CD4-positive, alpha-beta memory T cell (primary cell): ENCODE data around the gene CPT1A. TPM values are rescaled to one million over a fixed set of nuclear protein-coding genes. Genes with fewer than 3 reads are reported as not detected.
"Not testable (repeated sequence)": the region's sequence is repeated elsewhere in the genome, so short reads cannot be mapped to it uniquely, and the experiment has no call there.

ENCODE experiments used
- CTCF ChIA-PET: fragments of 350-600 bp; sonication (Branson Sonifier 250); formaldehyde crosslinking; loops from one replicate; lab custom pipeline; 2021; ENCODE audit warnings: inconsistent platforms; ENCODE audit not compliant: partially characterized antibody; lab: Charles Lee
- POLR2A ChIA-PET: fragments of 350-600 bp; sonication (Branson Sonifier 250); formaldehyde crosslinking; loops from one replicate; lab custom pipeline; 2021; ENCODE audit not compliant: partially characterized antibody; lab: Charles Lee
- DNase-seq, 5 donors: peaks; one replicate each; pipeline versions ENCODE4 v3.0.0 to v3.0.0-alpha.2; 2020 to 2022; ENCODE audit warnings: mixed read lengths in 1 of 5
- H3K27ac ChIP-seq: one replicate; pipeline ENCODE4 v1.7.0; 2013; ENCODE audit warnings: low read depth, low read length
- H3K27me3 ChIP-seq: 2 replicates; pipeline ENCODE4 v1.7.0; 2013; ENCODE audit warnings: mild to moderate bottlenecking, low read length, moderate library complexity; ENCODE audit not compliant: insufficient read depth
- H3K36me3 ChIP-seq: 2 replicates; pipeline ENCODE4 v1.7.0; 2013; ENCODE audit warnings: mild to moderate bottlenecking, low read length, moderate library complexity; ENCODE audit not compliant: insufficient read depth
- H3K4me1 ChIP-seq: 2 replicates; pipeline ENCODE4 v1.7.0; 2013; ENCODE audit warnings: mild to moderate bottlenecking, low read length, moderate library complexity; ENCODE audit not compliant: insufficient read depth
- H3K4me3 ChIP-seq, 2 donors: one replicate each; pipeline ENCODE4 v1.7.0; 2013; ENCODE audit warnings: low read length in 2 of 2, mild to moderate bottlenecking in 1 of 2
- H3K9me3 ChIP-seq, 2 donors: one replicate each; pipeline ENCODE4 v1.7.0; 2013; ENCODE audit warnings: low read length in 2 of 2, control low read depth in 1 of 2; ENCODE audit not compliant: control insufficient read depth in 1 of 2
- H3K27ac Mint-ChIP-seq, 7 donors: one replicate each; pipeline ENCODE4 v1.8.0; 2020 to 2021; ENCODE audit warnings: mixed read lengths in 7 of 7, mild to moderate bottlenecking in 6 of 7, inconsistent platforms in 3 of 7, moderate library complexity in 3 of 7
- H3K27me3 Mint-ChIP-seq, 2 donors: one replicate each; pipeline ENCODE4 v1.8.0; 2020 to 2021; ENCODE audit warnings: mixed read lengths in 2 of 2
- H3K36me3 Mint-ChIP-seq, 2 donors: one replicate each; pipeline ENCODE4 v1.8.0; 2020 to 2021; ENCODE audit warnings: mixed read lengths in 2 of 2, inconsistent platforms in 1 of 2, mild to moderate bottlenecking in 1 of 2
- H3K4me1 Mint-ChIP-seq, 4 donors: one replicate each; pipeline ENCODE4 v1.8.0; 2020 to 2021; ENCODE audit warnings: mixed read lengths in 4 of 4, mild to moderate bottlenecking in 1 of 4
- H3K4me3 Mint-ChIP-seq, 8 donors: one replicate each; pipeline ENCODE4 v1.8.0; 2020 to 2021; ENCODE audit warnings: mixed read lengths in 8 of 8, mild to moderate bottlenecking in 7 of 8, moderate library complexity in 6 of 8, inconsistent platforms in 3 of 8
- H3K9me3 Mint-ChIP-seq, 8 donors: one replicate each; pipeline ENCODE4 v1.8.0; 2020 to 2021; ENCODE audit warnings: mixed read lengths in 8 of 8, mild to moderate bottlenecking in 5 of 8, inconsistent platforms in 3 of 8, moderate library complexity in 1 of 8
- intact Hi-C: fragments of 100-400 bp; cut with micrococcal nuclease; formaldehyde crosslinking; loops from one replicate; pipeline ENCODE4 v1.15.1; 2023
- polyA plus RNA-seq, 2 donors: library from polyadenylated mRNA; unstranded; fragments of 300-500 nt; fragmentation: Illumina TruSeq; gene quantifications; one replicate each; pipeline ENCODE4 v1.2.3, GENCODE V29; 2021
- total RNA-seq, 2 experiments: library from RNA; stranded (reverse); gene quantifications; one replicate each; pipeline ENCODE4 v1.2.3, GENCODE V29; 2021

CPT1A gene
- total and polyA plus RNA-seq, 4 experiments from 2014 or later = 7.5 to 35.5 (median 18.5) TPM

- H3K4me1 ChIP-seq = no peaks in the 10 kb centered on the region
- POLR2A ChIA-PET = no interaction called here
- H3K4me3 Mint-ChIP-seq = no peak overlapping the region
Observed at GRCh38 chr11:68863553-68864265, 22.0 kb upstream of the CPT1A start.

GRCh38 chr11:68862421-68862820, 20.7 kb upstream of the CPT1A start:
- Mint-ChIP-seq H3K4me1 (no peaks in the 10 kb centered on the region), H3K4me3 (no peak overlapping the region), H3K36me3 (peaks cover 2 to 10% of the 10 kb centered on the region in 2 donors), H3K27me3 (peaks cover 0 to 2% of the 10 kb centered on the region in 2 donors), H3K9me3 (peaks cover 0 to 17% (median 8%) of the 10 kb centered on the region in 8 donors), H3K27ac (no peak overlapping the region)
- Histone ChIP-seq H3K27me3 (no peaks in the 10 kb centered on the region), H3K27ac (no peak overlapping the region), H3K4me1 (no peaks in the 10 kb centered on the region), H3K36me3 (no peaks in the 10 kb centered on the region), H3K4me3 (no peak overlapping the region), H3K9me3 (peaks cover 0 to 3% of the 10 kb centered on the region in 2 donors)
- DNase-seq = no peak
- ChIA-PET CTCF (no interaction called here), POLR2A (no interaction called here)
- intact Hi-C loops = no loop called here

More at GRCh38 chr11:68863553-68864265, 22.0 kb upstream of the CPT1A start:
- no peak for DNase-seq
- Mint-ChIP-seq H3K9me3 (peaks cover 0 to 17% (median 8%) of the 10 kb centered on the region in 8 donors), H3K27me3 (peaks cover 5 to 8% of the 10 kb centered on the region in 2 donors), H3K36me3 (peaks cover 2 to 10% of the 10 kb centered on the region in 2 donors), H3K27ac (no peak overlapping the region), H3K4me1 (peaks cover 0 to 5% (median 1%) of the 10 kb centered on the region in 4 donors)
- no peak overlapping the region for H3K4me3 ChIP-seq
- H3K27me3 ChIP-seq = no peaks in the 10 kb centered on the region
- H3K36me3 ChIP-seq = no peaks in the 10 kb centered on the region
- CTCF ChIA-PET = no interaction called here
- no peak overlapping the region for H3K27ac ChIP-seq
- intact Hi-C loops = no loop called here
- peaks cover 0 to 3% of the 10 kb centered on the region in 2 donors for H3K9me3 ChIP-seq

- Histone ChIP-seq H3K4me1 (peaks cover 10% of the 10 kb centered on the region), H3K27me3 (peaks cover 4% of the 10 kb centered on the region), H3K4me3 (no peak overlapping the region), H3K9me3 (peaks cover 0 to 2% of the 10 kb centered on the region in 2 donors), H3K27ac (no peak overlapping the region), H3K36me3 (no peaks in the 10 kb centered on the region)
- ChIA-PET POLR2A (no interaction called here), CTCF (no interaction called here)
- H3K27ac Mint-ChIP-seq = no peak overlapping the region
- H3K4me1 Mint-ChIP-seq = peaks cover 0 to 5% (median under 1%) of the 10 kb centered on the region in 4 donors
- H3K9me3 Mint-ChIP-seq = peaks cover 0 to 12% (median 8%) of the 10 kb centered on the region in 8 donors
- DNase-seq = no peak
- H3K36me3 Mint-ChIP-seq = peaks cover 0 to 5% of the 10 kb centered on the region in 2 donors
- H3K27me3 Mint-ChIP-seq = peaks cover 5 to 9% of the 10 kb centered on the region in 2 donors
- intact Hi-C loops = no loop called here
- H3K4me3 Mint-ChIP-seq = no peak overlapping the region
Observed at GRCh38 chr11:68859123-68859522, 17.4 kb upstream of the CPT1A start.

- H3K4me1 Mint-ChIP-seq = peaks cover 0 to 11% (median 2%) of the 10 kb centered on the region in 4 donors
- H3K9me3 Mint-ChIP-seq = peaks cover 0 to 3% (median 0%) of the 10 kb centered on the region in 8 donors
Observed at GRCh38 chr11:68857037-68857586, 15.4 kb upstream of the CPT1A start.

GRCh38 chr11:68856425-68857030, 14.8 kb upstream of the CPT1A start:
- H3K4me3 ChIP-seq, H3K27ac ChIP-seq, H3K36me3 ChIP-seq, H3K36me3 Mint-ChIP-seq, CTCF ChIA-PET, H3K9me3 ChIP-seq, H3K9me3 Mint-ChIP-seq, intact Hi-C loops, POLR2A ChIA-PET, H3K27ac Mint-ChIP-seq, DNase-seq: not testable (repeated sequence)
- Mint-ChIP-seq H3K4me1 (peaks cover 0 to 11% (median 2%) of the 10 kb centered on the region in 4 donors), H3K27me3 (peaks cover 18 to 21% of the 10 kb centered on the region in 2 donors), H3K4me3 (peak overlapping the region in 6 of 8 donors; percentile 10 to 48 (median 44))
- peaks cover 10% of the 10 kb centered on the region for H3K27me3 ChIP-seq
- peaks cover 11% of the 10 kb centered on the region for H3K4me1 ChIP-seq

More at GRCh38 chr11:68857037-68857586, 15.4 kb upstream of the CPT1A start:
- intact Hi-C loops = no loop called here
- Mint-ChIP-seq H3K4me3 (peak overlapping the region in 1 of 8 donors; percentile 12), H3K36me3 (no peaks in the 10 kb centered on the region), H3K27me3 (peaks cover 16 to 19% of the 10 kb centered on the region in 2 donors), H3K27ac (no peak overlapping the region)
- H3K9me3 ChIP-seq = no peaks in the 10 kb centered on the region
- peaks cover 11% of the 10 kb centered on the region for H3K4me1 ChIP-seq
- POLR2A ChIA-PET = no interaction called here
- no peak for DNase-seq
- H3K36me3 ChIP-seq = no peaks in the 10 kb centered on the region
- H3K4me3 ChIP-seq = no peak overlapping the region
- CTCF ChIA-PET = no interaction called here
- peaks cover 10% of the 10 kb centered on the region for H3K27me3 ChIP-seq
- H3K27ac ChIP-seq = no peak overlapping the region

GRCh38 chr11:68855205-68855981, 13.7 kb upstream of the CPT1A start:
- Mint-ChIP-seq H3K9me3 (peaks cover 0 to 3% (median 0%) of the 10 kb centered on the region in 8 donors), H3K27ac (no peak overlapping the region)
- no peaks in the 10 kb centered on the region for H3K9me3 ChIP-seq

More at GRCh38 chr11:68855205-68855981, 13.7 kb upstream of the CPT1A start:
- POLR2A ChIA-PET = interaction anchor here (0.5 to 2.5 kb wide), 3 partner anchors 12 to 17 kb away, joined by 3 to 16 read pairs (median 4); no protein-coding TSS in a partner anchor
- Mint-ChIP-seq H3K27me3 (peaks cover 18 to 21% of the 10 kb centered on the region in 2 donors), H3K4me3 (peak overlapping the region; percentile 59 to 79 (median 74)), H3K4me1 (peaks cover 0 to 11% (median 2%) of the 10 kb centered on the region in 4 donors), H3K36me3 (no peaks in the 10 kb centered on the region)
- Histone ChIP-seq H3K4me3 (peak overlapping the region in 1 of 2 donors; percentile 38), H3K36me3 (no peaks in the 10 kb centered on the region), H3K27me3 (peaks cover 13% of the 10 kb centered on the region), H3K4me1 (peaks cover 11% of the 10 kb centered on the region), H3K27ac (no peak overlapping the region)
- intact Hi-C loops = no loop called here
- DNase-seq = peak in 1 of 5 donors; percentile 23
- CTCF ChIA-PET = interaction anchor here (0.7 to 2.8 kb wide), 5 partner anchors 11 to 271 kb away, joined by 4 to 22 read pairs (median 4); no protein-coding TSS in a partner anchor
